HUDEP-2 (cell line): ENCODE measurements around the gene PFN1.

Experiments used
- DNase-seq, 76 experiments: peaks; one replicate each; lab custom pipeline; 2025; ENCODE audit not compliant: unreplicated experiment in 76 of 76; lab: John Stamatoyannopoulos, UW

The PFN1 gene

DNA sequence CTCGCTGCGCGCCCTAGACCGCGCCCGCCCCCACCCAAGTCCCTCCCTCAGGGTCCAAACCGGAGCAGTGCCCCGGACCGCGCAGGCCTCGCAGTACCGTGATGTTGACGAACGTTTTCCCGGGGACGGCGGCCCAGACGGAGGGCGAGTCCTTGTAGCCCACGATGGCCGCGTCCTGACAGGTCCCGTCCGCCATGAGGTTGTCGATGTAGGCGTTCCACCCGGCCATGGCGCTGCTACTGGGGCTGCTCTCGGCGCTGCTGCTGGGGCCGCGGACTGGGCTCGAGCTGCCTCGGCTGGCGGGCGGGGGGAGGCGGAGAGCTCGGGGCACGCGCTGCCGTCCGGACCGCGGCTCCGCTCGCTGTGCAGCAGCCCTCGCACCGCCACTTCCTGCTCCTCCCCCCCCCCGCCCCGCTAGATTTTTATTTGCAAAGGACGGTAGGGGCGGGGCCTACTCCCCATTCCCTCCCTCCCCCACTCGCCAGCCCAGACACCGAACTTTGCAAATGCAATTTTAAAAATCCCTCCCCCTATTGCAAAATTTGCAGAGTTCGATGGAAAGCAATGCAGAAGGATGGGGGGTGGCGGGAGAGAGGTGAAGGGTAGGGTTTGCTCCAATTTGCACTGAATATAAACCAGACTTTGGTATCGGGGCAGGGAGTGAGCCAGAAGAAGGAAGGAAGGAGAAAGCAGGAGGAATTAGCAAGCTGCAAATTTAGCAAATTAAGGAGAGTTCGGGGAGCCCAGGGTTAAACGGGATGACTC lies at the start of gene PFN1:
Gene PFN1, minus strand, starts transcription at position 365 of the 765 bp plus-strand sequence. Its CDS starts 136 bp downstream, at position 229.
- peak in 74 of 76 experiments; percentile 49 to 93 (median 83) for DNase-seq

DNA sequence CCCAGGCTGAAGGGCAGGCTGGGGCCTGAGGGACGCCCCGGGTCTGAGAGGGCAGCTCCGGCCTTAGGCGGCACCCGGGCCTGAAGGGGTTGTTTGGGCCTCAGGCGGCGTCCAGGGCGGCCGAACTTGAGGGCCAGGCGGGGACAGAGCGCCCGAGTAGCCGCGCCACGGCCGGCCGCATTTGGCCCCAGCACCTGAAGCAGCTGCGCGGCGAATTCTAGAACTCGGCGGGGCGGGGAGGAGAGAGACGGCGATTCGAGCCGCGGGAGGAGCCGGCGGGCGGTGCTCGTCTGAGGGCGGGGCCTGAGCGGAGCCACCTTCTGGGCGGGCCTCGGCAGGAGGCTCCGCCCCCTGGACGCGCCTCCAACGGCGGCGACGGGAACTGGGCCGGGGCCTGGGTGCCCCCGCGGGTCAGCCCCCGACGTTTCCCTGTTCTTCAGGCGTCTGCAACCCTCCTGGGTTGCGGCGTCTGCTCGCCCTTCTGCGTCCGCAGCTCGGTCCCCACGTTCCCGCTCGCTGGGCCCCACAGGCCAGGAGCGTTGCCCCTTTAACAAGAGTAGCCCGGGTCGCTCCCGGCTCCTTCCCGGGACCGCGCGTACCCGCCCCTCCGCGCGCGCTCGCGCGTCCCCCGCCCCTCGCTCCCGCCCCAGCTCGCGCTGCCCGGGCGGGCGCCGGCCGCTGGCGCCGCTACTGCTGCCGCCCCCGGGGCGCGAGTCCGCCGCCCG lies 49.1 kb upstream of the PFN1 start, which contains the start of the genes INCA1 and KIF1C:
Gene INCA1, minus strand, starts transcription at position 221 of the 725 bp plus-strand sequence. CDS start 3,085 bp downstream, outside the sequence.
Gene KIF1C, plus strand, starts transcription at position 649 of the 725 bp plus-strand sequence. CDS start 2,297 bp downstream, outside the sequence.
- DNase-seq = peak in 74 of 76 experiments; percentile 25 to 98 (median 78)

- DNase-seq = no peak
Observed at GRCh38 chr17:4994081-4994595, 45.8 kb upstream of the PFN1 start.

DNA sequence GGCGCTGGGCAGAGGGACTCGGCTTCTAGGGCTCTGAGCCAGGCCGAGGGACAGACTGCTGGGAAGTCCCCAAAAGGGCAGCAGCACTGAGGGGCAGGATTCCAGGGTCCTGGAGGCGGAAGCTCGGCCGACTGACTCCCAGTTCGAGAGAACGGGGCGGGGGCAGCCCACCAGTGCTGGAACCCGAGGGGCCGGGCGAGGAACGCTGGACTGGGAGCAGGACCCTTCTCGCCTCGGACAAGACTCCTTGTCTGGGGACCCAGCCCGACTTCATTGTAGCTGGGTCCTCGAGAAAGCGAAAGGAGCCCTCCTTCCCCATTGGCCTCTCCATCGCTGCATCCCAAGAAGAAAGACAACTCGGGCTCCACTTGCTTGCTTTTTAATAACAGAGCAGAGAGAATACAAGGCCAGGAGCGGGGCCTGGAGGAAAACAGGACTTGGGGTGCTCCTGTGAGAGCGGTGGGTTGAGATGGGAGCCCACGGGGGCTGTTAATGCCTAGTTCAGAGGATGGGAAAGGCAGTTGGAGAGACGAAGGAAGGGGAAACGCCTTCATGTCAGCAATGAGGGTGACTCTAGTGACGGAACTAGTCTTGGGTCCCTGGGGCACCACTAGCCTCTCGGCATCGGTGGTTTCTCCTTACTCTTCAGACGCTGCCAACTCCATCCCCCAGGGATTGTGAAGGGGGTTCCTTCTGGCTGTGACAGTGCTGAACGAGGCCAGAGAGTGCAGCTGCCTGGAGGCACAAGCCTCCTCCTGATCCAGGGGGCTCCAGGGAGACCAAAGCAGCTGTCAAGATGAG lies 39.6 kb upstream of the PFN1 start:
- peak in 2 of 76 experiments; percentile 40 to 46 for DNase-seq

DNA sequence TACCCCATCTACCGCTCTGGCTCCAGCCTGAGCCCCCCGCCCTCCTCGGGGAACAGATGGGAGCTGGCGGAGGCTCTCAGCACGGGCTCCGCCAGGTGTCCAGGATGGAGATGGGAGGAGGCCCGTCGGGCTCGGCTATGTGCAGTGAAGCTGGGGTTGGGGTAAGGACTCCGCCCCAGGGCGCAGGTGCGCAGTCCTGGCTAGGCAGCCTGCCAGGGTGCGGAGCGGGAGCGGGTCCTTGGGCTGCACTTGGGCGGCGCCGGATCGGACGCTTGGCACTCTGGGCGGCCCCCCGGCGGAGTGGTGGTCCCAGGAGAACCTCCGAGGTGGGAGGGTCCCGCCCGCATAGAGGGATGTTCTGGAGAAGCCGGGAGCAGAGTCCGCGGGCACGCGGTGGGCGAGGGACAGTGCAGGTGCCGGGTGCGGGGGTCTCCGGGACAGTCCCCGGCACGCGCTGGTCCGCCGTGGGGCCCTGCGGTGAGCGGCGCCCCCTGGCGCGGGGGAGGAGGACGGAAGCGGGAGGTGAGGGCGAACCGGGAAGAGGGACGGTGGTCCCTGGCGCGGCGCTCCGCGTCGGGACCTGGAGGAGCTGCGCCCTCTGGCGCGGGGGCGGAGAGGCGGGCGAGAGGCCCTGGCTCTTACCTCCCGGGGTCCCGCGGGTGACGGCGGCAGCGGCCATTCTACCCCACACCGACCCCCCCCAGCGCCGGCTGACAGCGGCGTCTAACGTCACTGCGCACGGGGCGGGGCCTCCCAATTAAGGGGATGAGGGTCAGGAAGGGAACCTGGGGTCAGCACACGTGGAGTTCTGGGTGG lies 38.8 kb upstream of the PFN1 start, which contains the start of gene CAMTA2:
Gene CAMTA2, minus strand, starts transcription at position 725 of the 816 bp plus-strand sequence. CDS start 1,453 bp downstream, outside the sequence.
- DNase-seq = peak in 66 of 76 experiments; percentile 2 to 78 (median 55)

GRCh38 chr17:4986403-4986802 lies 38.1 kb upstream of the PFN1 start:
- no peak for DNase-seq

DNA sequence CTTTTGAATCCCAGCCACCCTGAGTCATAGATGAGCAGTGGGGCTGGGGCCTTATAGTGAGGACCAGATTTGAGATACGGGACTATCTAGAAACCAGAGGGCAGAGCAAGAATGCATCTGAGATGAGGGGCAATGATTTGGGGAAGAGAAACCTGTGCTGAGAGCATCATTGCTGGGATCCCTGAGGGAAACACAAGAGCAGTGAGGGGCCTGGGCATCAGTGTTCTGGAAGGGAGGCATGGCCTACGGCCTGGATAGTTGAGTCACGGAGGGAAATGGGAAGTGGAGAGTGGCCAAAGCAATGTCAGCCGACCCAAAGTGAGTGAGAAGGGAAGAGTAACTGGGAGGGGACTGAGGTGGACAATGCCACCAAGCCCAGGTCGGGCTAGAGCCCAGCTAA lies 34.0 kb upstream of the PFN1 start:
- no peak for DNase-seq

- peak in 18 of 76 experiments; percentile 5 to 53 (median 29) for DNase-seq
Observed at GRCh38 chr17:4980644-4981216, 32.4 kb upstream of the PFN1 start.

DNA sequence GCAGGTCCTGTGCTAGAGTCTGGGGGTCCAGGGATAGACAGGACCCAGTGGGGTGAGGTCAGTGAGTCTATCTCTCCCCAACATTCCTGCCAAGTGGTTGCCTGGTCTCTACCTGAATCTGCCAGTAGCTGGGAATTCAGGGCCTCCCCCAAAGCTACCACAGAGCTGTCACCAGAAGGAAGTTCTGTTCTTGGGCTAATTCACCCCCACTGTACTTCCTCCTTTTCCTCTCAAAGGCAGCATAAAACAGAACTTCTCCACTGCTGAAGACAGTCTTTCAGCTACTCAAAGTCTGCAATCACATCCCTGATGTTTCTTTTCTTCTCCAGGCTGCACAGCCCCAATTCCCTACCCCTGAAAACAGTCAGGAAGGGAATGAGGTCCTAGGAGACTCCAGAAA lies 30.4 kb upstream of the PFN1 start:
- no peak for DNase-seq

- DNase-seq = no peak
Observed at GRCh38 chr17:4974115-4974670, 25.9 kb upstream of the PFN1 start.

DNA sequence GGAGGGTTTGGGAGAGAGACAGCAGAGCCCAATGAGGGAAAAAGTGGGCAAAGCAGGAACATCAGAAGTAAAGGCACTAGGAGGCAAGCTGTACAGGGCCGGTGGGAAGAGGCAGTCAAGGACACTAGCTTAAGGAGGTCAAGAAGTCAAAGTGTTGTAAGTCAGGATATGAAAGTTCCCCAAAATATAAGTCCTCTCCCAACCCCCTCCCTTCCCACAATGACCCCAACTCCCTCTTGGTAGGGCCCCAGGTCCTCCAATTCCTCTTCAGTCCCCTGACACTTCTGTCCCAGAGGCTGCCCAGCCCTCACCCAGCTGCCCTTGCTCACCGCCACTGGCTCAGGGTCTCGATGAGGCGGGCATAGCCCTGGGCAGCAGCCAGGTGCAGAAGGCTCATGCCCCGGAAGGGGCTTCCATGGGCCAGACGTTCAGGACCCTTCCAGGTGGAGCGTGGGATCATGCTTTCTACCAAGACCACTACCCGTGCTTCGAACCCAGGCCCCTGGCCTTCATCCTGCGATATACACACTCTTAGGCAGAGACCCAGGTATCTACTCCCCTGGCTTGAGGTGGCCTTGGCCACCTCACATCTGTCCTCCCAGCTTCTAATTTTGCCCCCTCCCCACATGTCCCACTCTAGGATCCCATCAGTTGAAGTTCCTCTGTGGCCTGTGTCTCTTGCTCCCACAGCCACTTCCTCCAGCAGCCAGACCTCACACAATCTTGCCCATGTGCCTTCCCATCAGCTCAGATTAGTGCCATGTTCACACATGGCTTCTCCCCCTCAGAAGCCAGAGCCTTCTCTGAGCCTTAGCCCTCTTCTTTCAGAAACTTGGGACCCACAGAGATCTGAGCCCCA lies 25.2 kb upstream of the PFN1 start:
- DNase-seq = no peak

DNA sequence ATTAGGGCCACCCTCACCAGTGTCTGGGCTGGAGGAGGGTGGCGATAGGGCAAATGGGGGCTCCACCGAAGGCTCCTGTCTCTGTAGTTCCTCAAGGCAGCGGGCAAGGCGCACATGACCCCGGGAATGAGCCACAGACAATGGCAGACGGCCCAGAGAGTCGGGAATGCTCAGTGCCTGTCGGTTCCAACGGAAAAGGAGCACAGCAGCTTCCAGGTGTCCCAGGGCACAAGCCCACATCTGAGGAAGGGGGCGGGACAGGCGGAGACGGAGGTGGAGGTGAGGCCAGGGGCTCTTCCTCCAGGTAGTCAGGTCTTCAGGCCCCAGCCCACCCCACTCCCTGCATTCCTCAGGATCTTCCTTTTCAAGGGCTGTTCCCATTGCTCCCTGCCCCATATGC lies 24.4 kb upstream of the PFN1 start:
- DNase-seq = no peak

DNA sequence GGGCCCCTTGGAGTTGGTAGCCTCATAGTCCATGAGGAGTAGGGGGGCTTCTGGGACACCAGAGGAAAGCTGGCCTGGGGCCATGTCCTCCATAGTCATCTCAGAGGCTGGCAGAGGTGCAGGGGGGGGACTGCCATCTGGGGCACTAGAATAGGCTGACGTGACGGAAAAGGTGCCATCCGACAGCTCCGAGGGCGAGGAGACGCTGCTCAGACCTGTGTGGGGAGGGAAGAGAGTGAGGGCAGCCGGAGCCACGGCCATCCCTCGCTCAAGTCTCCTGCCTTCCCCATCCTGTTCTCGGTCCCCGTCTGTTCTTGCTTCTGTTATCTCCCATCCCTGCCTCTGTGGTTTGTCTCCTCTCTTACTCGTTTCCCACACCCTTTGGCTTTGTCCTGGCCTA lies 24.0 kb upstream of the PFN1 start:
- no peak for DNase-seq

DNA sequence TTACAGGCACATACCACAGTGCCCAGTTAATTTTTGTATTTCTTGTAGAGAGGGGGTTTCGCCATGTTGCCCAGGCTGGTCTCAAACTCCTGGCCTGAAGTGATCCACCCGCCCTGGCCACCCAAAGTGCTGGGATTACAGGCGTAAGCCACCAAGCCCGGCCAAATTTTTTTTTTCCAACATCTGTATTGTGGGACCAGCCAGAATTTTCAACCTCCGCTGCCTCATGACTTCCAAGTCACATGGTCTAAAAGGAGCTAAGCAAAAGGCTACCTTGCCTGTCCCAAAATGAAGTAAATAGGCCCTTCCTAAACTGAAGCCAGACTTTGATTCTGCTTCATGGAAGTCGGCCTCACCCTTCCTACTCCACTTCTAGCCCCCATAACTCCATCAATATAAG lies 23.5 kb upstream of the PFN1 start:
- no peak for DNase-seq

DNA sequence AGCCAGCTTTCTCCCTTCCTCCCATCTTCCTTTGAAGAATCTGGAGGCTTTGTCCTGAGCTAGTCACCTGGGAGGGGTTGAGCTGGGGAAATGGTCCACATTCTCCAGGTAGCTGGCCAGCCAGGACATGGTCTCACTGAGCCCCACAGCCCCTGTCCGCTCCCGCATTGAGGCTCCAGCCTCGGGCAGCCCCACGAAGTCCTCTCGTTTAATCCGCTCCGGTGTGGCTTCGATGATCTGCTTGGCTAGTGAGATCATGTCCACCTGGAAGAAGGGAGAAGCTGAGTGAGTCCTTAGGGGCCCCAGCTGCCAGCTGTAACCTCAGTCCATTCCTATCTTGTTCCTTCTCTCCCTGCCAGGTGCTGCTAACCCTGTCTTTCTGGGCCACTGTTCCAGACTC lies 21.9 kb upstream of the PFN1 start:
- DNase-seq = no peak

DNA sequence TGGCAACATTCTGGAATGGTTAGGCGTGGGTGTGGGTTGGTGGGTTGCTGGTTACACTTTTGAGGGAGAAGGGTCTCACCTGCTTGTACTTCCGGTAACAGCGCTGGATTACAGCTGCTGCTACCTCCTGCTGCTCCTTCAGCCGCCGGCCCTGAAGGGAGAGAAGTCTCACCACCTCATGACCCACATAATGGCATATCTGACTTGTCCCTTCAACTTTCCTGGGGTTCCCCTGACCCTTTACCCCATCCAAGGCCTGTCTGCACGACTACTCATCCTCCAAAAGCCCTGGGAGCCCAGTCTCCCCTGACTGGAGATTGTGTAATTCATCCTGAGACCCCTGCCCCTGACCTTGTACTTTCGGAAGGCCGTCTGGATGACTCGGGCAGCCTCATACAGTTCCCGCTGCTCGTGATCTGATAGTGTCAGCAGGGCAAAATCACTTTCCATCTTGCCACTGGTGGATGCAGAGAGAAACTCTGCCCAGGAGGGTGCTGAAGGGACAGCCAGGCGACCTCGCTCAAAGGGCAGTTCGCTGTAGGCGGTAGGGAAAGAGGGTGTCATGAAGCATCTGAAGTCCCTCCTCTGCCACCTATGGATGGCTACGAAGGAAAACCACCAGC lies 21.3 kb upstream of the PFN1 start:
- no peak for DNase-seq

GRCh38 chr17:4969047-4969550 lies 20.8 kb upstream of the PFN1 start:
- peak in 5 of 76 experiments; percentile 3 to 32 (median 6) for DNase-seq
